Spleen (tissue), 3 donors: Measurements from ENCODE around the gene CLCN5.

Source experiments
- POLR2A ChIP-seq, 3 donors: fragments of 450-650 bp; IDR thresholded peaks; one replicate each; pipeline ENCODE4 v1.5.1; 2017; ENCODE audit warnings: antibody characterized with exemption in 3 of 3, mild to moderate bottlenecking in 1 of 3
- POLR2AphosphoS5 ChIP-seq, 3 donors: sonication (generic); formaldehyde crosslinking; IDR thresholded peaks; one replicate each; pipeline ENCODE4 v1.5.1; 2017; ENCODE audit warnings: antibody characterized with exemption in 3 of 3

GRCh38 chrX:49901048-49901447 is 21.3 kb upstream of the CLCN5 start:
- TF ChIP-seq POLR2AphosphoS5 (IDR thresholded peaks at IDR 0.05) (no peak), POLR2A (IDR thresholded peaks at IDR 0.05) (no peak)
